ENCODE results near the gene THEMIS. TPM values are rescaled to one million over a fixed set of nuclear protein-coding genes. Genes with fewer than 3 reads are reported as not detected.
A peak's percentile ranks its signal among the peaks of the same experiment; 100 is the strongest.
"Not testable (repeated sequence)": the region's sequence is repeated elsewhere in the genome, so short reads cannot be mapped to it uniquely, and the experiment has no call there.

THEMIS gene
- total and polyA plus RNA-seq, 9 donors: 0.06 to 0.07 TPM; not detected in 7

GRCh38 chr6:127891731-127892326 lies 9.0 kb downstream of the THEMIS start:
- Histone ChIP-seq H3K27ac (ENCODE audit: low read length) (no peak overlapping the region), H3K9me3 (replicated peaks; ENCODE audit: control insufficient read depth, low read depth, low read length) (no peaks in the 10 kb centered on the region), H3K4me3 (ENCODE audit: low read length) (no peak overlapping the region), H3K4me1 (ENCODE audit: control insufficient read depth, insufficient read depth, low read length) (no peaks in the 10 kb centered on the region), H3K27me3 (ENCODE audit: control insufficient read depth, insufficient read depth, low read length) (no peaks in the 10 kb centered on the region), H3K36me3 (ENCODE audit: control insufficient read depth, insufficient read depth, low read length) (no peaks in the 10 kb centered on the region)
- WGBS (ENCODE audit: insufficient coverage): 82% methylated on average over 2 of the region's 3 CpGs
- DNase-seq: no peak

GRCh38 chr6:127886603-127887002 lies 14.3 kb downstream of the THEMIS start:
- H3K27ac ChIP-seq (ENCODE audit: low read length): no peak overlapping the region
- no peaks in the 10 kb centered on the region for H3K27me3 ChIP-seq (ENCODE audit: control insufficient read depth, insufficient read depth, low read length)
- H3K36me3 ChIP-seq (ENCODE audit: control insufficient read depth, insufficient read depth, low read length): no peaks in the 10 kb centered on the region
- DNase-seq: no peak
- WGBS (ENCODE audit: insufficient coverage): no CpG with 5 or more reads among the region's 3 CpGs
- H3K4me1 ChIP-seq (ENCODE audit: control insufficient read depth, insufficient read depth, low read length): no peaks in the 10 kb centered on the region
- no peaks in the 10 kb centered on the region for H3K9me3 ChIP-seq (replicated peaks; ENCODE audit: control insufficient read depth, low read depth, low read length)
- H3K4me3 ChIP-seq (ENCODE audit: low read length): no peak overlapping the region

- H3K4me1 ChIP-seq (ENCODE audit: control insufficient read depth, insufficient read depth, low read length): no peaks in the 10 kb centered on the region
- H3K4me3 ChIP-seq (ENCODE audit: low read length): no peak overlapping the region
- no peaks in the 10 kb centered on the region for H3K36me3 ChIP-seq (ENCODE audit: control insufficient read depth, insufficient read depth, low read length)
- no peak for DNase-seq
- no peak overlapping the region for H3K27ac ChIP-seq (ENCODE audit: low read length)
- no peaks in the 10 kb centered on the region for H3K27me3 ChIP-seq (ENCODE audit: control insufficient read depth, insufficient read depth, low read length)
- H3K9me3 ChIP-seq (replicated peaks; ENCODE audit: control insufficient read depth, low read depth, low read length): no peaks in the 10 kb centered on the region
Measured at GRCh38 chr6:127884134-127884533, 16.7 kb downstream of the THEMIS start.

GRCh38 chr6:127881949-127882348 lies 18.9 kb downstream of the THEMIS start:
- H3K27ac ChIP-seq (ENCODE audit: low read length); DNase-seq; H3K4me1 ChIP-seq (ENCODE audit: control insufficient read depth, insufficient read depth, low read length): not testable (repeated sequence)

GRCh38 chr6:127880429-127880828 lies 20.4 kb downstream of the THEMIS start:
- no peaks in the 10 kb centered on the region for H3K27me3 ChIP-seq (ENCODE audit: control insufficient read depth, insufficient read depth, low read length)
- H3K4me1 ChIP-seq (ENCODE audit: control insufficient read depth, insufficient read depth, low read length): no peaks in the 10 kb centered on the region
- DNase-seq: no peak
- no peak overlapping the region for H3K4me3 ChIP-seq (ENCODE audit: low read length)
- no peaks in the 10 kb centered on the region for H3K36me3 ChIP-seq (ENCODE audit: control insufficient read depth, insufficient read depth, low read length)
- H3K27ac ChIP-seq (ENCODE audit: low read length): no peak overlapping the region
- no peaks in the 10 kb centered on the region for H3K9me3 ChIP-seq (replicated peaks; ENCODE audit: control insufficient read depth, low read depth, low read length)

More at GRCh38 chr6:127881949-127882348, 18.9 kb downstream of the THEMIS start:
- not testable (repeated sequence) for H3K27me3 ChIP-seq (ENCODE audit: control insufficient read depth, insufficient read depth, low read length); H3K36me3 ChIP-seq (ENCODE audit: control insufficient read depth, insufficient read depth, low read length); H3K9me3 ChIP-seq (replicated peaks; ENCODE audit: control insufficient read depth, low read depth, low read length); H3K4me3 ChIP-seq (ENCODE audit: low read length)

- H3K36me3 ChIP-seq (ENCODE audit: control insufficient read depth, insufficient read depth, low read length): no peaks in the 10 kb centered on the region
- 11% methylated on average over 10 of the region's 12 CpGs for WGBS (ENCODE audit: insufficient coverage)
- H3K4me3 ChIP-seq (ENCODE audit: low read length): no peak overlapping the region
- H3K27me3 ChIP-seq (ENCODE audit: control insufficient read depth, insufficient read depth, low read length): no peaks in the 10 kb centered on the region
- peak; percentile 13 for DNase-seq
- H3K9me3 ChIP-seq (replicated peaks; ENCODE audit: control insufficient read depth, low read depth, low read length): no peaks in the 10 kb centered on the region
- no peaks in the 10 kb centered on the region for H3K4me1 ChIP-seq (ENCODE audit: control insufficient read depth, insufficient read depth, low read length)
- no peak overlapping the region for H3K27ac ChIP-seq (ENCODE audit: low read length)
Measured at GRCh38 chr6:127879685-127880084, 21.2 kb downstream of the THEMIS start.

GRCh38 chr6:127878115-127878514 lies 22.7 kb downstream of the THEMIS start:
- no peaks in the 10 kb centered on the region for H3K4me1 ChIP-seq (ENCODE audit: control insufficient read depth, insufficient read depth, low read length)
- H3K4me3 ChIP-seq (ENCODE audit: low read length): no peak overlapping the region
- WGBS (ENCODE audit: insufficient coverage): 55% methylated on average over 1 of the region's 2 CpGs

GRCh38 chr6:127877231-127877630 lies 23.6 kb downstream of the THEMIS start:
- H3K36me3 ChIP-seq (ENCODE audit: control insufficient read depth, insufficient read depth, low read length): no peaks in the 10 kb centered on the region
- H3K27me3 ChIP-seq (ENCODE audit: control insufficient read depth, insufficient read depth, low read length): no peaks in the 10 kb centered on the region
- no CpG with 5 or more reads among the region's 3 CpGs for WGBS (ENCODE audit: insufficient coverage)
- no peak overlapping the region for H3K4me3 ChIP-seq (ENCODE audit: low read length)
- no peaks in the 10 kb centered on the region for H3K9me3 ChIP-seq (replicated peaks; ENCODE audit: control insufficient read depth, low read depth, low read length)
- H3K27ac ChIP-seq (ENCODE audit: low read length): no peak overlapping the region
- no peak for DNase-seq
- H3K4me1 ChIP-seq (ENCODE audit: control insufficient read depth, insufficient read depth, low read length): no peaks in the 10 kb centered on the region

More at GRCh38 chr6:127878115-127878514, 22.7 kb downstream of the THEMIS start:
- no peaks in the 10 kb centered on the region for H3K36me3 ChIP-seq (ENCODE audit: control insufficient read depth, insufficient read depth, low read length)
- H3K27ac ChIP-seq (ENCODE audit: low read length): no peak overlapping the region
- no peaks in the 10 kb centered on the region for H3K27me3 ChIP-seq (ENCODE audit: control insufficient read depth, insufficient read depth, low read length)
- H3K9me3 ChIP-seq (replicated peaks; ENCODE audit: control insufficient read depth, low read depth, low read length): no peaks in the 10 kb centered on the region
- DNase-seq: no peak

- Histone ChIP-seq H3K4me3 (ENCODE audit: low read length) (no peak overlapping the region), H3K4me1 (ENCODE audit: control insufficient read depth, insufficient read depth, low read length) (no peaks in the 10 kb centered on the region), H3K27me3 (ENCODE audit: control insufficient read depth, insufficient read depth, low read length) (no peaks in the 10 kb centered on the region), H3K9me3 (replicated peaks; ENCODE audit: control insufficient read depth, low read depth, low read length) (no peaks in the 10 kb centered on the region), H3K27ac (ENCODE audit: low read length) (no peak overlapping the region), H3K36me3 (ENCODE audit: control insufficient read depth, insufficient read depth, low read length) (no peaks in the 10 kb centered on the region)
- 75% methylated on average over 2 of the region's 4 CpGs for WGBS (ENCODE audit: insufficient coverage)
- no peak for DNase-seq
Measured at GRCh38 chr6:127869772-127870404, 31.0 kb downstream of the THEMIS start.

GRCh38 chr6:127869183-127869582 lies 31.7 kb downstream of the THEMIS start:
- no peaks in the 10 kb centered on the region for H3K27me3 ChIP-seq (ENCODE audit: control insufficient read depth, insufficient read depth, low read length)
- H3K4me3 ChIP-seq (ENCODE audit: low read length): no peak overlapping the region
- no peaks in the 10 kb centered on the region for H3K4me1 ChIP-seq (ENCODE audit: control insufficient read depth, insufficient read depth, low read length)
- no peaks in the 10 kb centered on the region for H3K36me3 ChIP-seq (ENCODE audit: control insufficient read depth, insufficient read depth, low read length)
- H3K27ac ChIP-seq (ENCODE audit: low read length): no peak overlapping the region
- no peaks in the 10 kb centered on the region for H3K9me3 ChIP-seq (replicated peaks; ENCODE audit: control insufficient read depth, low read depth, low read length)
- no peak for DNase-seq
- WGBS (ENCODE audit: insufficient coverage): 89% methylated on average over 3 of the region's 5 CpGs

GRCh38 chr6:127868338-127868737 lies 32.5 kb downstream of the THEMIS start:
- no peak overlapping the region for H3K27ac ChIP-seq (ENCODE audit: low read length)
- no peaks in the 10 kb centered on the region for H3K36me3 ChIP-seq (ENCODE audit: control insufficient read depth, insufficient read depth, low read length)
- no peaks in the 10 kb centered on the region for H3K4me1 ChIP-seq (ENCODE audit: control insufficient read depth, insufficient read depth, low read length)
- no peaks in the 10 kb centered on the region for H3K9me3 ChIP-seq (replicated peaks; ENCODE audit: control insufficient read depth, low read depth, low read length)
- WGBS (ENCODE audit: insufficient coverage): no CpG with 5 or more reads among the region's 1 CpG
- H3K27me3 ChIP-seq (ENCODE audit: control insufficient read depth, insufficient read depth, low read length): no peaks in the 10 kb centered on the region
- H3K4me3 ChIP-seq (ENCODE audit: low read length): no peak overlapping the region
- no peak for DNase-seq
